Gastrocnemius medialis (tissue), 4 donors: ENCODE data around the gene C18orf32.
"Not testable (repeated sequence)": the region's sequence is repeated elsewhere in the genome, so short reads cannot be mapped to it uniquely, and the experiment has no call there.

Experiments used
- POLR2A ChIP-seq, 2 donors: fragments of 450-650 bp; IDR thresholded peaks; one replicate each; pipeline ENCODE4 v1.6.1; 2017; ENCODE audit warnings: antibody characterized with exemption in 2 of 2, mild to moderate bottlenecking in 2 of 2, moderate library complexity in 2 of 2
- TF ChIP-seq, protein P1 (sequence below), 5 experiments: fragments of 450-650 bp in 3 of 5; fragments of 200-600 bp in 2 of 5; sonication (generic) in 2 of 5; IDR thresholded peaks in 4 of 5; conservative IDR thresholded peaks in 1 of 5; 1 replicate in 4 of 5; 2 replicates in 1 of 5; pipeline ENCODE4 v1.5.1; 2016 to 2019; ENCODE audit warnings: antibody characterized with exemption in 5 of 5, mild to moderate bottlenecking in 3 of 5, moderate library complexity in 3 of 5

DNA sequence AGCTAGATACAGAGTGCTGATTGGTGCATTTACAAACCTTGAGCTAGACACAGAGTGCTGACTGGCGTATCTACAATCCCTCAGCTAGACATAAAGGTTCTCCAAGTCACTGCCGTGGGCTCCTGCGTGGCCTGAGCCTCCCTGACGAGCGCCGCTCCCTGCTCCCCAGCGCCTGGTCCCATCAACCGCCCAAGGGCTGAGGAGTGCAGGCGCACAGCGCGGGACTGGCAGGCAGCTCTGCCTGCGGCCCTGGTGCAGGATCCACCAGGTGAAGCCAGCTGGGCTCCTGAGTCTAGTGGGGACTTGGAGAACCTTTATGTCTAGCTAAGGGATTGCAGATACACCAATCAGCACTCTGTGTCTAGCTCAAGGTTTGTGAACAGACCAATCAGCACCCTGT lies 34.5 kb downstream of the C18orf32 start:
- TF ChIP-seq, protein P1, sequence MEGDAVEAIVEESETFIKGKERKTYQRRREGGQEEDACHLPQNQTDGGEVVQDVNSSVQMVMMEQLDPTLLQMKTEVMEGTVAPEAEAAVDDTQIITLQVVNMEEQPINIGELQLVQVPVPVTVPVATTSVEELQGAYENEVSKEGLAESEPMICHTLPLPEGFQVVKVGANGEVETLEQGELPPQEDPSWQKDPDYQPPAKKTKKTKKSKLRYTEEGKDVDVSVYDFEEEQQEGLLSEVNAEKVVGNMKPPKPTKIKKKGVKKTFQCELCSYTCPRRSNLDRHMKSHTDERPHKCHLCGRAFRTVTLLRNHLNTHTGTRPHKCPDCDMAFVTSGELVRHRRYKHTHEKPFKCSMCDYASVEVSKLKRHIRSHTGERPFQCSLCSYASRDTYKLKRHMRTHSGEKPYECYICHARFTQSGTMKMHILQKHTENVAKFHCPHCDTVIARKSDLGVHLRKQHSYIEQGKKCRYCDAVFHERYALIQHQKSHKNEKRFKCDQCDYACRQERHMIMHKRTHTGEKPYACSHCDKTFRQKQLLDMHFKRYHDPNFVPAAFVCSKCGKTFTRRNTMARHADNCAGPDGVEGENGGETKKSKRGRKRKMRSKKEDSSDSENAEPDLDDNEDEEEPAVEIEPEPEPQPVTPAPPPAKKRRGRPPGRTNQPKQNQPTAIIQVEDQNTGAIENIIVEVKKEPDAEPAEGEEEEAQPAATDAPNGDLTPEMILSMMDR (IDR thresholded peaks at IDR 0.05 in 4 of 5, conservative IDR thresholded peaks at IDR 0.05 in 1 of 5), result not testable (repeated sequence)
- not testable (repeated sequence) for TF ChIP-seq POLR2A (IDR thresholded peaks at IDR 0.05)
